WTC11 (cell line): ENCODE measurements around the gene GIGYF2. TPM values are rescaled to one million over a fixed set of nuclear protein-coding genes. Genes with fewer than 3 reads are reported as not detected.
A peak's percentile ranks its signal among the peaks of the same experiment; 100 is the strongest.

Source experiments
- ATAC-seq: fragments of 200-7000 bp; cut with Tn5 transposase; 2 replicates; pipeline ENCODE4 v1.10.0; 2021; ENCODE audit warnings: mild to moderate bottlenecking, moderate library complexity
- CTCF ChIA-PET: fragments of 300-600 bp; sonication (Branson Sonifier 250); formaldehyde crosslinking; loops from one replicate; lab custom pipeline; 2021; ENCODE audit warnings: antibody characterized with exemption; lab: Charles Lee
- POLR2A ChIA-PET: fragments of 350-600 bp; sonication (Branson Sonifier 250); formaldehyde crosslinking; loops from one replicate; lab custom pipeline; 2021; ENCODE audit warnings: antibody characterized with exemption; lab: Charles Lee
- DNase-seq: peaks from one replicate; pipeline ENCODE4 v3.0.0; 2021; ENCODE audit warnings: low spot score
- H3K27ac Mint-ChIP-seq: 2 replicates; pipeline ENCODE4 v1.8.0; 2021; ENCODE audit warnings: mixed read lengths
- H3K27me3 Mint-ChIP-seq: 2 replicates; pipeline ENCODE4 v1.8.0; 2021; ENCODE audit warnings: low read depth, mild to moderate bottlenecking, moderate library complexity, mixed read lengths
- H3K36me3 Mint-ChIP-seq: 2 replicates; pipeline ENCODE4 v1.8.0; 2021; ENCODE audit warnings: mixed read lengths
- H3K4me1 Mint-ChIP-seq: 2 replicates; pipeline ENCODE4 v1.8.0; 2022; ENCODE audit warnings: mixed read lengths
- H3K4me3 Mint-ChIP-seq: 2 replicates; pipeline ENCODE4 v1.8.0; 2021; ENCODE audit warnings: mild to moderate bottlenecking, moderate library complexity, mixed read lengths
- H3K9me3 Mint-ChIP-seq: 2 replicates; pipeline ENCODE4 v1.8.0; 2021; ENCODE audit warnings: mixed read lengths
- CREM ChIP-seq: sonication (generic); formaldehyde crosslinking; IDR thresholded peaks from 2 replicates; pipeline ENCODE4 v1.8.1; 2022; ENCODE audit warnings: mild to moderate bottlenecking, missing genetic modification reagents, moderate library complexity
- FOXJ3 ChIP-seq: sonication (generic); formaldehyde crosslinking; IDR thresholded peaks from 2 replicates; pipeline ENCODE4 v1.9.0; 2021; ENCODE audit warnings: missing genetic modification reagents, mild to moderate bottlenecking, borderline replicate concordance
- GABPB1 ChIP-seq: sonication (generic); formaldehyde crosslinking; IDR thresholded peaks from 2 replicates; pipeline ENCODE4 v1.8.1; 2023; ENCODE audit warnings: mild to moderate bottlenecking, missing genetic modification reagents
- HMGA2 ChIP-seq: fragments of 250-450 bp; sonication (Bioruptor Pico); IDR thresholded peaks from 2 replicates; pipeline ENCODE4 v1.4.0; 2021; ENCODE audit warnings: mild to moderate bottlenecking, moderate library complexity
- IRF2 ChIP-seq: sonication (generic); formaldehyde crosslinking; IDR thresholded peaks from 2 replicates; pipeline ENCODE4 v1.8.0; 2022; ENCODE audit warnings: low read depth, missing genetic modification reagents, borderline replicate concordance
- MXD4 ChIP-seq: fragments of 250-450 bp; sonication (Bioruptor Pico); IDR thresholded peaks from 2 replicates; pipeline ENCODE4 v1.8.0; 2021; ENCODE audit warnings: mild to moderate bottlenecking, moderate library complexity, borderline replicate concordance
- PRRX2 ChIP-seq: fragments of 250-450 bp; sonication (Bioruptor Pico); IDR thresholded peaks from 2 replicates; pipeline ENCODE4 v1.8.0; 2021; ENCODE audit warnings: mild to moderate bottlenecking
- RORB ChIP-seq: fragments of 250-450 bp; sonication (Bioruptor Pico); IDR thresholded peaks from 2 replicates; pipeline ENCODE4 v1.9.0; 2021; ENCODE audit warnings: mild to moderate bottlenecking
- TCF7 ChIP-seq: sonication (generic); formaldehyde crosslinking; IDR thresholded peaks from 2 replicates; pipeline ENCODE4 v1.8.0; 2022; ENCODE audit warnings: mild to moderate bottlenecking, low read depth, missing genetic modification reagents, moderate library complexity
- ZNF121 ChIP-seq: sonication (generic); formaldehyde crosslinking; IDR thresholded peaks from 2 replicates; pipeline ENCODE4 v1.8.0; 2023; ENCODE audit warnings: missing genetic modification reagents
- ZNF423 ChIP-seq: fragments of 250-450 bp; sonication (Bioruptor Pico); IDR thresholded peaks from 2 replicates; pipeline ENCODE4 v2.1.2; 2022; ENCODE audit warnings: mild to moderate bottlenecking, moderate library complexity
- ZNF671 ChIP-seq: fragments of 250-450 bp; sonication (Bioruptor Pico); IDR thresholded peaks from 2 replicates; pipeline ENCODE4 v1.8.0; 2021; ENCODE audit warnings: mild to moderate bottlenecking
- total RNA-seq: library from RNA; stranded (reverse); gene quantifications from 3 replicates; pipeline ENCODE4 v1.2.3, GENCODE V29; 2021
- TF ChIP-seq, protein P1 (sequence below): sonication (generic); formaldehyde crosslinking; IDR thresholded peaks from 2 replicates; pipeline ENCODE4 v1.8.0; 2022; ENCODE audit warnings: missing genetic modification reagents
- TF ChIP-seq, protein P2 (sequence below): sonication (generic); formaldehyde crosslinking; IDR thresholded peaks from 2 replicates; pipeline ENCODE4 v1.8.0; 2022; ENCODE audit warnings: mild to moderate bottlenecking, missing genetic modification reagents
- TF ChIP-seq, protein P3 (sequence below): sonication (generic); formaldehyde crosslinking; IDR thresholded peaks from 2 replicates; pipeline ENCODE4 v1.8.1; 2022; ENCODE audit warnings: mild to moderate bottlenecking, missing genetic modification reagents, moderate library complexity, borderline replicate concordance
- TF ChIP-seq, protein P4 (sequence below): sonication (generic); formaldehyde crosslinking; IDR thresholded peaks from 2 replicates; pipeline ENCODE4 v1.8.1; 2023; ENCODE audit warnings: mild to moderate bottlenecking, missing genetic modification reagents, moderate library complexity
- TF ChIP-seq, protein P5 (sequence below): fragments of 250-450 bp; sonication (Bioruptor Pico); IDR thresholded peaks from 2 replicates; pipeline ENCODE4 v1.9.0; 2021; ENCODE audit warnings: mild to moderate bottlenecking
- TF ChIP-seq, protein P6 (sequence below): fragments of 200-600 bp; IDR thresholded peaks from 2 replicates; pipeline ENCODE4 v1.8.0; 2022; ENCODE audit warnings: antibody characterized with exemption
- TF ChIP-seq, protein P7 (sequence below): sonication (generic); formaldehyde crosslinking; conservative IDR thresholded peaks from 2 replicates; pipeline ENCODE4 v1.8.1; 2023; ENCODE audit warnings: mild to moderate bottlenecking, low read depth, missing genetic modification reagents, moderate library complexity
- TF ChIP-seq, protein P8 (sequence below): sonication (generic); formaldehyde crosslinking; IDR thresholded peaks from 2 replicates; pipeline ENCODE4 v1.8.1; 2023; ENCODE audit warnings: mild to moderate bottlenecking, missing genetic modification reagents, moderate library complexity

Gene GIGYF2
- total RNA-seq, 1 experiment from 2014 or later = 53.1 TPM

DNA sequence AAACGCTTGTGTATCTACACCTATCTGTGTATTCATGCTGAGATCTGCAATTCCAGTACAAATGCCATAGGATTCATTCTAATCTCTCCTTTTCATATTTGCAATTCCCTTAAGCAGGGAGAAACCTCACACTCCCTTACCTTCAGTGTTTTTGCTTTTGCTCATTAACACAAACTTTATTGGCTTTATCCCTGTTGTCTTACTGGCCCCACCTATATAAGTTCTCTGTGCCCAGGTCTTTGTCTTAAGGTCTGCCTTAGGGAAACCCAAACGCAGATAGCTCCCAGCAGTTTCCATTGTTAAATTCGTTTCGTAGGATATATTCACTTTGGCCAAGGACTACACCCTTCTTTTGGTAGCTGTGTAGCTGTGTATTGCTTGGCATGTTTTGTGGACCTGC, 169.0 kb downstream of the GIGYF2 start (continued):
- TF ChIP-seq, protein P1, sequence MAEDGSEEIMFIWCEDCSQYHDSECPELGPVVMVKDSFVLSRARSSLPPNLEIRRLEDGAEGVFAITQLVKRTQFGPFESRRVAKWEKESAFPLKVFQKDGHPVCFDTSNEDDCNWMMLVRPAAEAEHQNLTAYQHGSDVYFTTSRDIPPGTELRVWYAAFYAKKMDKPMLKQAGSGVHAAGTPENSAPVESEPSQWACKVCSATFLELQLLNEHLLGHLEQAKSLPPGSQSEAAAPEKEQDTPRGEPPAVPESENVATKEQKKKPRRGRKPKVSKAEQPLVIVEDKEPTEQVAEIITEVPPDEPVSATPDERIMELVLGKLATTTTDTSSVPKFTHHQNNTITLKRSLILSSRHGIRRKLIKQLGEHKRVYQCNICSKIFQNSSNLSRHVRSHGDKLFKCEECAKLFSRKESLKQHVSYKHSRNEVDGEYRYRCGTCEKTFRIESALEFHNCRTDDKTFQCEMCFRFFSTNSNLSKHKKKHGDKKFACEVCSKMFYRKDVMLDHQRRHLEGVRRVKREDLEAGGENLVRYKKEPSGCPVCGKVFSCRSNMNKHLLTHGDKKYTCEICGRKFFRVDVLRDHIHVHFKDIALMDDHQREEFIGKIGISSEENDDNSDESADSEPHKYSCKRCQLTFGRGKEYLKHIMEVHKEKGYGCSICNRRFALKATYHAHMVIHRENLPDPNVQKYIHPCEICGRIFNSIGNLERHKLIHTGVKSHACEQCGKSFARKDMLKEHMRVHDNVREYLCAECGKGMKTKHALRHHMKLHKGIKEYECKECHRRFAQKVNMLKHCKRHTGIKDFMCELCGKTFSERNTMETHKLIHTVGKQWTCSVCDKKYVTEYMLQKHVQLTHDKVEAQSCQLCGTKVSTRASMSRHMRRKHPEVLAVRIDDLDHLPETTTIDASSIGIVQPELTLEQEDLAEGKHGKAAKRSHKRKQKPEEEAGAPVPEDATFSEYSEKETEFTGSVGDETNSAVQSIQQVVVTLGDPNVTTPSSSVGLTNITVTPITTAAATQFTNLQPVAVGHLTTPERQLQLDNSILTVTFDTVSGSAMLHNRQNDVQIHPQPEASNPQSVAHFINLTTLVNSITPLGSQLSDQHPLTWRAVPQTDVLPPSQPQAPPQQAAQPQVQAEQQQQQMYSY (CRISPR knock-in tag) = no peak
- TF ChIP-seq MXD4 (CRISPR knock-in tag) (no peak), RORB (CRISPR knock-in tag) (no peak), IRF2 (no peak), CREM (CRISPR knock-in tag) (no peak), TCF7 (CRISPR knock-in tag) (no peak)

DNA sequence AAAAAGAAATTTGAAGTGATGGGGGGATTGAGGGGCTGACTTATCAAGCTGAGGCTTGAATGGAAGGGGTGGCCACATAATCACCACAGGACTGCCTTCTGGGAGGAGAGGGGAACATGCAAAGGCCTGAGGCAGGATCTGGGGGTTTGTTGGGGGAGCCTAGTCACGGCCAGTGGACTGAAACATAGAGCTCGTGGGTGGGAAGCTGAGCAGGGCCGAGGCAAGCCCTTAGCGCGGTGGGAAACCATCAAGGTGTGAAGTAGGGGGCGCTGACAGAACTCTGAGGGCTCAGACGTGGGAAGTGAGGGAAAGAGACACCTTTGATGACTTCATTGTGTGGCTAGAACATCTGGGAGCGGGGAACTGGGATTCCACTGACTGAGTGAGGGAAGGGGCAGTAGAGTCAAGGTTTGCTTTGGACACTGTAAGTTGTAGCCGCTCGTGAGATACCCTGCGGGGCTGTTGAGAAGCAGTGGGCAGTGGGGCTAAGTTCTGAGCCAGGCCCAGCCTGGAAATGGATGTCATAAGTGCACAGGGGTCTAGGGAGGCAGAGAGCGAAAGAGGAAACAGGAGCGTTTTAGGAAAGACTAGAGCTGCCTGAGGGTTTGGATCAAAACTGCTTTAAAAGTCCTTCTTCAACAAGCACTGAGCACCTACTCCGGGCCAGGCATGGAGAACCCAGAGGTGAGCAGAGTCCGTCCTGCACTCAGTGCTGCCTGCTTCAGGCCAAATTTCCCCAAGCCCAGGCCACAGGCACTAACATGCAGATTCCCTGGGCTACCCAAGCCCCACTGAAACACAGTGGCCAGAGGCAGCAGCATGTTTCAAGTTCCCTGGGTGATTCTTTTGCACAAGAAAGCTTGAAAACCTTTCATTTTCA, 172.2 kb downstream of the GIGYF2 start:
- no peak for DNase-seq
- Mint-ChIP-seq H3K27ac (peak overlapping the region; percentile 28), H3K9me3 (no peaks in the 10 kb centered on the region), H3K4me1 (peaks cover 4% of the 10 kb centered on the region; the same call in 1 of the 2 replicates), H3K27me3 (no peaks in the 10 kb centered on the region; the same call in 1 of the 2 replicates), H3K36me3 (no peaks in the 10 kb centered on the region), H3K4me3 (no peak overlapping the region)
- ChIA-PET CTCF (interaction anchor here (0.6 to 2.8 kb wide), 6 partner anchors 10 to 367 kb away, joined by 3 to 12 read pairs (median 6); partner anchors contain the start of gene INPP5D), POLR2A (no interaction called here)
- ATAC-seq = peak; percentile 77
- TF ChIP-seq, protein P2, sequence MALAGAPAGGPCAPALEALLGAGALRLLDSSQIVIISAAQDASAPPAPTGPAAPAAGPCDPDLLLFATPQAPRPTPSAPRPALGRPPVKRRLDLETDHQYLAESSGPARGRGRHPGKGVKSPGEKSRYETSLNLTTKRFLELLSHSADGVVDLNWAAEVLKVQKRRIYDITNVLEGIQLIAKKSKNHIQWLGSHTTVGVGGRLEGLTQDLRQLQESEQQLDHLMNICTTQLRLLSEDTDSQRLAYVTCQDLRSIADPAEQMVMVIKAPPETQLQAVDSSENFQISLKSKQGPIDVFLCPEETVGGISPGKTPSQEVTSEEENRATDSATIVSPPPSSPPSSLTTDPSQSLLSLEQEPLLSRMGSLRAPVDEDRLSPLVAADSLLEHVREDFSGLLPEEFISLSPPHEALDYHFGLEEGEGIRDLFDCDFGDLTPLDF (CRISPR knock-in tag) = no peak
- TF ChIP-seq, protein P3, sequence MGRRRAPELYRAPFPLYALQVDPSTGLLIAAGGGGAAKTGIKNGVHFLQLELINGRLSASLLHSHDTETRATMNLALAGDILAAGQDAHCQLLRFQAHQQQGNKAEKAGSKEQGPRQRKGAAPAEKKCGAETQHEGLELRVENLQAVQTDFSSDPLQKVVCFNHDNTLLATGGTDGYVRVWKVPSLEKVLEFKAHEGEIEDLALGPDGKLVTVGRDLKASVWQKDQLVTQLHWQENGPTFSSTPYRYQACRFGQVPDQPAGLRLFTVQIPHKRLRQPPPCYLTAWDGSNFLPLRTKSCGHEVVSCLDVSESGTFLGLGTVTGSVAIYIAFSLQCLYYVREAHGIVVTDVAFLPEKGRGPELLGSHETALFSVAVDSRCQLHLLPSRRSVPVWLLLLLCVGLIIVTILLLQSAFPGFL = no peak
- TF ChIP-seq ZNF121 (CRISPR knock-in tag) = no peak
- no peak for TF ChIP-seq ZNF423 (CRISPR knock-in tag)
- no peak for TF ChIP-seq PRRX2
- no peak for TF ChIP-seq HMGA2 (CRISPR knock-in tag)
- no peak for TF ChIP-seq FOXJ3 (CRISPR knock-in tag)
- TF ChIP-seq, protein P4, sequence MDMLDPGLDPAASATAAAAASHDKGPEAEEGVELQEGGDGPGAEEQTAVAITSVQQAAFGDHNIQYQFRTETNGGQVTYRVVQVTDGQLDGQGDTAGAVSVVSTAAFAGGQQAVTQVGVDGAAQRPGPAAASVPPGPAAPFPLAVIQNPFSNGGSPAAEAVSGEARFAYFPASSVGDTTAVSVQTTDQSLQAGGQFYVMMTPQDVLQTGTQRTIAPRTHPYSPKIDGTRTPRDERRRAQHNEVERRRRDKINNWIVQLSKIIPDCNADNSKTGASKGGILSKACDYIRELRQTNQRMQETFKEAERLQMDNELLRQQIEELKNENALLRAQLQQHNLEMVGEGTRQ (CRISPR knock-in tag) = no peak
- no peak for TF ChIP-seq ZNF671
- TF ChIP-seq, protein P5, sequence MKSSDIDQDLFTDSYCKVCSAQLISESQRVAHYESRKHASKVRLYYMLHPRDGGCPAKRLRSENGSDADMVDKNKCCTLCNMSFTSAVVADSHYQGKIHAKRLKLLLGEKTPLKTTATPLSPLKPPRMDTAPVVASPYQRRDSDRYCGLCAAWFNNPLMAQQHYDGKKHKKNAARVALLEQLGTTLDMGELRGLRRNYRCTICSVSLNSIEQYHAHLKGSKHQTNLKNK = no peak
- no peak; the same call in 1 of the 2 replicates for TF ChIP-seq GABPB1 (CRISPR knock-in tag)
- TF ChIP-seq, protein P6, sequence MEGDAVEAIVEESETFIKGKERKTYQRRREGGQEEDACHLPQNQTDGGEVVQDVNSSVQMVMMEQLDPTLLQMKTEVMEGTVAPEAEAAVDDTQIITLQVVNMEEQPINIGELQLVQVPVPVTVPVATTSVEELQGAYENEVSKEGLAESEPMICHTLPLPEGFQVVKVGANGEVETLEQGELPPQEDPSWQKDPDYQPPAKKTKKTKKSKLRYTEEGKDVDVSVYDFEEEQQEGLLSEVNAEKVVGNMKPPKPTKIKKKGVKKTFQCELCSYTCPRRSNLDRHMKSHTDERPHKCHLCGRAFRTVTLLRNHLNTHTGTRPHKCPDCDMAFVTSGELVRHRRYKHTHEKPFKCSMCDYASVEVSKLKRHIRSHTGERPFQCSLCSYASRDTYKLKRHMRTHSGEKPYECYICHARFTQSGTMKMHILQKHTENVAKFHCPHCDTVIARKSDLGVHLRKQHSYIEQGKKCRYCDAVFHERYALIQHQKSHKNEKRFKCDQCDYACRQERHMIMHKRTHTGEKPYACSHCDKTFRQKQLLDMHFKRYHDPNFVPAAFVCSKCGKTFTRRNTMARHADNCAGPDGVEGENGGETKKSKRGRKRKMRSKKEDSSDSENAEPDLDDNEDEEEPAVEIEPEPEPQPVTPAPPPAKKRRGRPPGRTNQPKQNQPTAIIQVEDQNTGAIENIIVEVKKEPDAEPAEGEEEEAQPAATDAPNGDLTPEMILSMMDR = no peak
- TF ChIP-seq, protein P7, sequence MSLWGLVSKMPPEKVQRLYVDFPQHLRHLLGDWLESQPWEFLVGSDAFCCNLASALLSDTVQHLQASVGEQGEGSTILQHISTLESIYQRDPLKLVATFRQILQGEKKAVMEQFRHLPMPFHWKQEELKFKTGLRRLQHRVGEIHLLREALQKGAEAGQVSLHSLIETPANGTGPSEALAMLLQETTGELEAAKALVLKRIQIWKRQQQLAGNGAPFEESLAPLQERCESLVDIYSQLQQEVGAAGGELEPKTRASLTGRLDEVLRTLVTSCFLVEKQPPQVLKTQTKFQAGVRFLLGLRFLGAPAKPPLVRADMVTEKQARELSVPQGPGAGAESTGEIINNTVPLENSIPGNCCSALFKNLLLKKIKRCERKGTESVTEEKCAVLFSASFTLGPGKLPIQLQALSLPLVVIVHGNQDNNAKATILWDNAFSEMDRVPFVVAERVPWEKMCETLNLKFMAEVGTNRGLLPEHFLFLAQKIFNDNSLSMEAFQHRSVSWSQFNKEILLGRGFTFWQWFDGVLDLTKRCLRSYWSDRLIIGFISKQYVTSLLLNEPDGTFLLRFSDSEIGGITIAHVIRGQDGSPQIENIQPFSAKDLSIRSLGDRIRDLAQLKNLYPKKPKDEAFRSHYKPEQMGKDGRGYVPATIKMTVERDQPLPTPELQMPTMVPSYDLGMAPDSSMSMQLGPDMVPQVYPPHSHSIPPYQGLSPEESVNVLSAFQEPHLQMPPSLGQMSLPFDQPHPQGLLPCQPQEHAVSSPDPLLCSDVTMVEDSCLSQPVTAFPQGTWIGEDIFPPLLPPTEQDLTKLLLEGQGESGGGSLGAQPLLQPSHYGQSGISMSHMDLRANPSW (CRISPR knock-in tag) = no peak
- TF ChIP-seq, protein P8, sequence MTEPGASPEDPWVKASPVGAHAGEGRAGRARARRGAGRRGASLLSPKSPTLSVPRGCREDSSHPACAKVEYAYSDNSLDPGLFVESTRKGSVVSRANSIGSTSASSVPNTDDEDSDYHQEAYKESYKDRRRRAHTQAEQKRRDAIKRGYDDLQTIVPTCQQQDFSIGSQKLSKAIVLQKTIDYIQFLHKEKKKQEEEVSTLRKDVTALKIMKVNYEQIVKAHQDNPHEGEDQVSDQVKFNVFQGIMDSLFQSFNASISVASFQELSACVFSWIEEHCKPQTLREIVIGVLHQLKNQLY (CRISPR knock-in tag) = no peak
